Middle frontal gyrus (tissue), 1 donor: ENCODE measurements around the gene MS4A6E.
"Not testable (repeated sequence)": the region's sequence is repeated elsewhere in the genome, so short reads cannot be mapped to it uniquely, and the experiment has no call there.

Source experiments
- DNase-seq: peaks from one replicate; pipeline ENCODE4 v3.0.0-alpha.2; 2015; ENCODE audit warnings: low spot score; ENCODE audit errors: extremely low spot score

The MS4A6E gene

GRCh38 chr11:60326955-60327354, at the start of gene MS4A6E:
MS4A6E (plus strand) TSS chr11:60327255; CDS start chr11:60334896, 7,641 bp downstream.
- DNase-seq: no peak

DNA sequence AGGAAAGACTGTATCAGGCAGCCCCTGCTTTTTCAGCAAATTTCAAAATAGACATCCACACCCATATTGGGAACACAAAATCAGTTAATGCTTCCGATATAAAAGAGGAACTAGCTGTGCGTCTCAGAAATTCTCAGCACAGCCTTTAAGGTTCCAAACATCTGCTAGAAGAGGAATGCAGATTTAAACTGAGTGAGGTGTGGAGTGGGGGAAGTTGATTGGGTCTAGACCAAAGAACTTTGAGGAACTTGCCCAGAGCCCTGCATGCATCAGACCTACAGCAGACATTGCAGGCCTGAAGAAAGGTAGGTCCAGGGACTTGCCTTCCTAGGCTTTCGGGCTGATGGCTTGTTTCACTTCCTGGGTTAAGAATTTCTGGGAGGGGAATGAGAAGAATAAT, 46.6 kb upstream of the MS4A6E start, which contains the start of gene MS4A4A:
Gene MS4A4A, plus strand, starts transcription at position 255 of the 400 bp plus-strand sequence. Its CDS starts 10 bp downstream, at position 265.
- no peak for DNase-seq

GRCh38 chr11:60281485-60281884, 45.6 kb upstream of the MS4A6E start:
- no peak for DNase-seq

DNA sequence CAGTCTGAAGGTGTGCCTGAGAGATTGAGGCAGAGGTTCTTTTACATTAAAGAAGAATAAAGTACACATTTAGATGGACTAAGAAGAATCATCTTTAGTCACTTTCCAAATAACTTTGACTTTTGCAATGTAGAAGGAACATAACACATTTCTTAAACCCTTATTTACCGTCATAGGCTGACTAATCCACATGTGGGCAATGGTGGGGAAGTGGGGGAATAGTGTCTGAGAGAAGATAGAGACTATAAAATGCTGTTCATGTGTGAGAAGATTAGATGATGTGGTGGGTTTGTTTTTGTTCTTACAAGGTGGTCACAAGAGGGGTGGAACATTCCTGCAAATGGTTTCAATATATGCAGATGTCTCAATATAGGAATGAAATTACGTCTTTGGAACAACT, 44.8 kb upstream of the MS4A6E start:
- no peak for DNase-seq

- DNase-seq: not testable (repeated sequence)
Observed at GRCh38 chr11:60285411-60286126, 41.5 kb upstream of the MS4A6E start.

- DNase-seq: no peak
Observed at GRCh38 chr11:60288531-60288930, 38.5 kb upstream of the MS4A6E start.

DNA sequence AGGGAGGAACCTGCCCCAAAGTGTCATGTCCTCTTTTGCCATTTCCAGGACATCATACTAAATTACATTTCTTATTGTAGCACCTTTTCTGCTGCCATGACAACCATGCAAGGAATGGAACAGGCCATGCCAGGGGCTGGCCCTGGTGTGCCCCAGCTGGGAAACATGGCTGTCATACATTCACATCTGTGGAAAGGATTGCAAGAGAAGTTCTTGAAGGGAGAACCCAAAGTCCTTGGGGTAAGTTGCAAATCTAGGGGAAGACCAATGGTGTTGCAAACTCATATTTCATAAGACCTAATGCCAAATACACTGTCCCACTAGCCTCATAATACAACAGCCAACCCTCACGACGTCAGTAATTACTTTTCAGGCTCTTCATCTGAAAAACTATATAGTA, 34.9 kb upstream of the MS4A6E start:
- DNase-seq: no peak

DNA sequence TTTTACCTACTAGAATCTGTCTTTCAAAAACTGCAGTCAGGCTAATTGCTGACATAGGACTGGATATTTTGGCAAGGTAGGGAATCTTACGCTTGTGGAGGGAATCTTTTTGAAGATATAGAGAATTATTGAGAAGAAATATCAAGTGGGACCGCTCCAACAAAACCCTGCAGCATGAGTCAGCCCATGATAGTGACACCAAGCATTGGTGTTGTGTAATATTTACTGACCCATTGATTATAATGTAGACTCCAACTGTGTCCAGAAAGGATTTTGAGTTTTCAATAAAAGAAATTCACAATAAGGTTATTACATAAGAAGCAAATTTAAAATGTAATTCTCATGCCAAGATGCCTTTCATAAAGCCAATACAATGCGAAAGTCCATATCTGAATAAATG, 25.9 kb upstream of the MS4A6E start:
- DNase-seq: no peak

GRCh38 chr11:60301884-60302283, 25.2 kb upstream of the MS4A6E start:
- not testable (repeated sequence) for DNase-seq

GRCh38 chr11:60303661-60304060, 23.4 kb upstream of the MS4A6E start:
- DNase-seq: no peak

GRCh38 chr11:60305906-60306619, 21.0 kb upstream of the MS4A6E start:
- DNase-seq: no peak

- DNase-seq: no peak
Observed at GRCh38 chr11:60307507-60308195, 19.4 kb upstream of the MS4A6E start.

- no peak for DNase-seq
Observed at GRCh38 chr11:60310407-60310998, 16.6 kb upstream of the MS4A6E start.

DNA sequence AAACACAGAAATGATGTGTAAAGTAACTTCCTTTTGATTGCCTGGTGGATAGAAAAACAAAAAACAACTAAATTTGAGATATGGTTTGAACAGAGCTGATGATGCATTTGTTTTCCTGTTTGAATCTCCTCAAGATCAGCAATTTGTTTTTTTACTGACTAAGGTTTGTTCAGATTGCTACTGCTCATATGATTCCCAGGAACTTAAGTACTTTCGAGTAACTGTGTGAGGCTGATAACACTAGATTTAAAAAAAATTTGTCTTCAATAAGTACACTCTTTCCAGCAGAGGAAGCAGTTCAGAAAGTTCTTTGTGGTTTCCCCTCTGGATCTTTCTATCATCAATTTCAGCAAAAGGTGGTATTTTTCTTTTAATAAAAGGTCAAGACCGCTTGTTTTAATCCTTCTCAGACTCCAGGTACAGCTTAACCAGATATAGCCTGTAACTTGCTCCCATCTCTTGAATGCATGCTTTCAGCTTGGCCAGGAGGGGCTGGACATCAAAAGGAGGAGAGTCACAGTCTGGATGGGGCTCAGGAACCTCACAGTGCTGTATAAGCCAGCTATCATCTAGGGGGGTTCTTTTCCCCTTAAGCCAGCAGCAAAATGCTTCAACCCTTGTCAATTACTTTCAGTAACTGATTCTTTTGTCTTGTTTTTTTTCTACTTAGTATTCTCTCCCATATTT, 12.3 kb upstream of the MS4A6E start:
- DNase-seq: no peak

- no peak for DNase-seq
Observed at GRCh38 chr11:60315871-60316270, 11.2 kb upstream of the MS4A6E start.

DNA sequence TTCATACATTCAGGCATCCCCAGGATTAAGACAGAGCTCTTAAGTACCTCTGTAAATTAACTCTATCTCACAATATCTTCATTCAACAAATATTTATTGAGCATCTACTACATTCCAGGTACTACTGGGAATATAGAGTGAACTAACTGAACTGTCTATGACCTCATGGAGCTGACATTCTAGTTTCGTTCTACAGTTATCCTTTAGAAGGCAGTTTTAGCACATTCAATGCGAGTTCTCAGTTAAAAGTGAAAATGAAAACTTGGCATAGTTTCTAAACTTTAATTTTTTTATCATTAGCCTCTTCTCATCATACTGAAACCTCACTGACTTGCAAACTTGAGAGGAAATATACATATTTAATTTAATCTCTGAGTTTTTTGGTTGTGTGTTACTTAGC, 10.7 kb upstream of the MS4A6E start:
- no peak for DNase-seq

- no peak for DNase-seq
Observed at GRCh38 chr11:60318726-60319125, 8.3 kb upstream of the MS4A6E start.

DNA sequence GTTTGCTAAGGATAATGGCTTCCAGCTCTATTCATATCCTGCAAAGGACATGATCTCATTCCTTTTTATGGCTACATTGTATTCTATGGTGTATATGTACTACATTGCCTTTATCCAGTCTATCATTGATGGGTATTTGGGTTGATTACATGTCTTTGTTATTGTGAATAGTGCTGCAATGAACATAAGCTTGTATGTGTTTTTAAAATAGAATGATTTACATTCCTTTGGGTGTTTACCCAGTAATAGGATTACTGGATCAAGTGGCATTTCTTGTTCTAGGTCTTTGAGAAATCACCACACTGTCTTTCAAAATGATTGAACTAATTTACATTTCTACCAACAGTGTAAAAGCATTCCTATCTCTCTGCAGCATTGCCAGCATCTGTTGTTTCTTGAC, 6.0 kb upstream of the MS4A6E start:
- DNase-seq: no peak

DNA sequence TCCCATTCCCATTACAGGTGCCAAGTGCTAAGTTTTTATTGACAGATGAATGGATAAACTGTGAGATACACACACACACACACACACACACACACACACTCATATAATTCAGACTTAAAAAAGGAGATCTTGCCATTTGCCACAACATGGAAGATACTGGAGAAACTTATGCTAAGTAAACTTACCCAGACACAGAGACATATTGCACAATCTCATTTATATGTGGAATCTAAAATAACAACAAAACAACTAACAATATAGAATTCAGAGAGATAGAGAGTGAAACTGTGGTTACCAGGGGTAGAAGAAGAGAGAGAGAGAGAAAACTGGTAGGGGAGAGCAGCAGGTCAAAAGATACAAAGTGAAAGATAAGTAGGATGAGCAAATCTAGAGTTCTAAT, 1.4 kb downstream of the MS4A6E start:
- no peak for DNase-seq

DNA sequence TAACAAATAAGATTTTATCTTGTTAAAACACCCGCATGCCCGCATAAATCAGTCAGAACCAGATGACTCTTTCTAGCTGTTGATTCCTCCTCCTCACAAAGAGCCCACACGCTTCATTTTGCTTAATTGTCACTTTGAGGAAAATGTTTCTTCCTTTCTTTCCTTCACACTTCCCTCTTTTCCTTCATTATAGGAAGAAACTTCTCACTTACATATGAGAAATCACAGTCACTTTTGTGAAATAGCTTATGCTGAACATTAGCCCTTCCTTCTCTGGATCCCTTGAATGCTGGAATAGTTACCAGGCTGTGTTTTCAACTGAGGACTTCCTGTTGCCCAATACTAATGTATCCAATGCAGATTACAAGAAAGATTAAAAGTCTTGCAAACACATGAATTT, 5.8 kb downstream of the MS4A6E start:
- DNase-seq: no peak

DNA sequence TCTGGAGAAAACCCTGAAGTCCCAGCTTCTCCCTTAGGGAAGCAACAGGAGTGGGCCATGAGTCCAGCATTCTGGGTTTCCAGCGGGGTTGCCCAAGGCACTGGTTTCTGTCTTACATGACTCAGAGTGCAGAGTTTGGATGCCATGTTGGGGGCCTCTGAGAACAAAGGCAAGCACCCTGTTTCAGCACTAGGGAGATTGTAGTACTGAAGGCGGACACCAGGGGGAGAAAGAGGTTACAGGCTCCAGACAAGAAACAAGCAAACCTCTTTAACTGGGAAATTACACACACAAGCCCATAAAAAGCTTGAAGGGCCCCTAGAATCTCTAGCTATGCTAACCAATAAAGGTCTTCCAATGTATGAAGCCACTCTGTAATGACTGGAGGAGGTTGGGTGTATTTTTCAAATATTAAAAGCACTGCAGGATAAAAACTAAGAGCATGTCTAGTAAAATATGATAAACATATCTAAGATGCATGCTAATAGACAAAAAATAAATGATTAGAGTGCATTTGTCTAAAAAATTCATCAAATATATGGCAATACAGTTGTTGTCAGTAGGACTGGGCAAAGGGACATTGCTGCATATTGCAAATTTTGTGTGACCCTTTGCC, 7.1 kb downstream of the MS4A6E start:
- no peak for DNase-seq
